ENCODE measurements around the gene CBFA2T3. TPM values are rescaled to one million over a fixed set of nuclear protein-coding genes. Genes with fewer than 3 reads are reported as not detected.

Gene CBFA2T3
- total and polyA plus RNA-seq, 2 of the 8 experiments (the other 6 are each of a cell fraction or from before 2014, with no cell fraction given) = 0.51 to 1.3 TPM

DNA sequence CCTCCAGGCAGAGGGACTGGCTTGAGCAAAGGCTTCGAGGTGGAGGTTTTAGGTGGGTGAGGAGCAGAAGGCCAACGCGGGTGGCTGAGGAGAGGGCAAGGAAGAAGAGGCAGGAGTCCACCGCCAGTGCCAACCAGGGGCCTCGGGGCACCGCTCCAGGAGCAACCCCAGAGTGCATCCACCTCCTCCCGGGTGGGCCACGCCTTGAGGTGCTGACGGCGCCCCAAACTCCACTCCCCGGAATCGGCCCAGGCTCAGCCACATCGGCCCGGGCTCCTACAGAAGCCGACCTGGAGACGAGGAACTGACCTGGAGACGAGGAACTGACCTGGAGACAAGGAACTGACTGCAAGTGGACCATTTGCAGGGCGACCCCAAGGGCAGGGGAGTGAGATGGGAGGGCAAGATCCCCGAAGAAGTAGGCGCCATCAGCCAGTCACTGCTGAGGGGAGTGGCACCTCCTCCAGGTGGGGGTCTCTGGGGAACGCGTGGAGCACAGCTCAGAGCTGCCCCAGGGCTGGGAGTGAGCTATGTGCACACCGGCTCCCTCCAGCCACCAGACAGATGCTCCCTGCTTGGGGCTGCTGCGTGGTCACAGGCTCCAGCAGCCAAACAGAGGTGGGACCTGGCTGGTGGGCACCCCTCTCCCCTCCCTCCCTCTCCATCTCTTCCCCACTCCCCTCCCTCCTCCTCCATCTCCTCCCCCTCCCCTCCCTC, 29.2 kb upstream of the CBFA2T3 start:
- Histone ChIP-seq H3K27ac (ENCODE audit: low read depth, low read length) (no peak overlapping the region), H3K18ac (ENCODE audit: extremely low read depth, low read length) (no peak overlapping the region), H2AK5ac (ENCODE audit: low read depth, low read length) (peak overlapping the region; percentile 65; the same call in 1 of the 2 replicates), H2AFZ (ENCODE audit: low read length) (no peak overlapping the region), H3K56ac (replicated peaks; ENCODE audit: insufficient read length, low read depth, low read length) (no peak overlapping the region), H3K23me2 (ENCODE audit: low read depth, low read length) (peaks cover 2% of the 10 kb centered on the region; the same call in 1 of the 2 replicates), H3K36me3 (ENCODE audit: control insufficient read depth in 2 of 4, insufficient read depth in 4 of 4, low read length in 3 of 4) (no peaks in the 10 kb centered on the region), H3K27me3 (replicated peaks in 1 of 4; ENCODE audit: control insufficient read depth in 3 of 4, extremely low read depth in 1 of 4, insufficient read depth in 3 of 4, low read length in 3 of 4) (peaks cover 0 to 7% (median 4%) of the 10 kb centered on the region in 4 experiments; a peak in 6 of 7 replicates), H2BK20ac (ENCODE audit: low read length) (no peak overlapping the region), H2BK5ac (ENCODE audit: low read depth, low read length) (no peak overlapping the region), H2BK12ac (ENCODE audit: low read depth, low read length) (no peak overlapping the region), H3K4me3 (ENCODE audit: extremely low read depth in 1 of 4, insufficient read depth in 2 of 4, low read depth in 3 of 4, low read length in 4 of 4) (no peak overlapping the region), H3K9me3 (ENCODE audit: insufficient read depth in 2 of 2, low read depth in 1 of 2, low read length in 1 of 2) (peaks cover 0 to 2% of the 10 kb centered on the region in 2 experiments; a peak in 1 of 4 replicates), H2BK15ac (ENCODE audit: low read length) (no peak overlapping the region), H4K8ac (ENCODE audit: extremely low read depth, insufficient read depth, low read length) (no peak overlapping the region), H4K5ac (ENCODE audit: insufficient read length, low read depth, low read length) (no peak overlapping the region), H3K9ac (replicated peaks in 1 of 4; ENCODE audit: extremely low read depth in 1 of 4, low read depth in 3 of 4, low read length in 3 of 4) (no peak overlapping the region), H3K23ac (ENCODE audit: insufficient read length) (no peak overlapping the region), H2BK120ac (replicated peaks; ENCODE audit: low read depth, low read length) (no peak overlapping the region), H3K4me1 (replicated peaks in 1 of 4; ENCODE audit: control insufficient read depth in 3 of 4, insufficient read depth in 4 of 4, low read length in 3 of 4) (peaks cover 0 to 6% (median 1%) of the 10 kb centered on the region in 4 experiments; a peak in 2 of 7 replicates), H3K79me1 (ENCODE audit: low read depth, low read length) (no peaks in the 10 kb centered on the region), H3K14ac (ENCODE audit: insufficient read length) (no peak overlapping the region), H3K4ac (replicated peaks; ENCODE audit: insufficient read length, low read depth, low read length) (no peak overlapping the region), H3K4me2 (ENCODE audit: insufficient read depth in 1 of 2, low read depth in 2 of 2, low read length in 2 of 2) (no peak overlapping the region), H3K79me2 (ENCODE audit: control insufficient read depth in 1 of 2, insufficient read depth in 2 of 2, low read length in 2 of 2) (no peaks in the 10 kb centered on the region), H4K20me1 (replicated peaks in 1 of 2; ENCODE audit: control insufficient read depth in 1 of 2, insufficient read depth in 2 of 2, low read length in 2 of 2) (no peaks in the 10 kb centered on the region), H4K91ac (replicated peaks; ENCODE audit: insufficient read length, low read length) (no peak overlapping the region)
- FAIRE-seq (no peak), DNase-seq (ENCODE audit: low read depth in 1 of 2, low spot score in 2 of 2) (no peak)
- ChIA-PET POLR2A (ENCODE audit: partially characterized antibody) (interaction anchor here (1.5 kb wide), 1 partner anchor 13 kb away, joined by 4 read pairs; no protein-coding TSS in a partner anchor), CTCF (ENCODE audit: partially characterized antibody) (interaction anchor here (0.6 kb wide), 1 partner anchor 182 kb away, joined by 3 read pairs; no protein-coding TSS in a partner anchor)
- WGBS, 2 experiments (ENCODE audit: extremely low coverage in 1 of 2, insufficient coverage in 1 of 2, insufficient read length in 1 of 2, insufficient replicate concordance in 2 of 2, low coverage in 1 of 2, low lambda C conversion rate in 2 of 2, missing lambda C conversion rate in 1 of 2) = 84% methylated on average over 22 of the region's 24 CpGs; no CpG with 5 or more reads in 1 of the 2 experiments
- TF ChIP-seq YY1 (IDR thresholded peaks at IDR 0.05; ENCODE audit: low read depth, low read length) = no peak
- TF ChIP-seq CTBP2 (IDR thresholded peaks at IDR 0.05; ENCODE audit: borderline replicate concordance, insufficient read depth, insufficient read length, low read length) = no peak
- TF ChIP-seq SRF (IDR thresholded peaks at IDR 0.05; ENCODE audit: low read depth, low read length) = no peak
- no peak for TF ChIP-seq HDAC6 (IDR thresholded peaks at IDR 0.05; ENCODE audit: low read depth, low read length)
- TF ChIP-seq, protein P1, sequence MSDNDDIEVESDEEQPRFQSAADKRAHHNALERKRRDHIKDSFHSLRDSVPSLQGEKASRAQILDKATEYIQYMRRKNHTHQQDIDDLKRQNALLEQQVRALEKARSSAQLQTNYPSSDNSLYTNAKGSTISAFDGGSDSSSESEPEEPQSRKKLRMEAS (IDR thresholded peaks at IDR 0.05) = no peak
- TF ChIP-seq, protein P2, sequence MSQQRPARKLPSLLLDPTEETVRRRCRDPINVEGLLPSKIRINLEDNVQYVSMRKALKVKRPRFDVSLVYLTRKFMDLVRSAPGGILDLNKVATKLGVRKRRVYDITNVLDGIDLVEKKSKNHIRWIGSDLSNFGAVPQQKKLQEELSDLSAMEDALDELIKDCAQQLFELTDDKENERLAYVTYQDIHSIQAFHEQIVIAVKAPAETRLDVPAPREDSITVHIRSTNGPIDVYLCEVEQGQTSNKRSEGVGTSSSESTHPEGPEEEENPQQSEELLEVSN (IDR thresholded peaks at IDR 0.05) = no peak
- no peak for TF ChIP-seq SIRT6 (IDR thresholded peaks at IDR 0.05; ENCODE audit: low read length)
- no peak for TF ChIP-seq TBP (IDR thresholded peaks at IDR 0.05; ENCODE audit: low read depth, low read length)
- no peak for TF ChIP-seq TAF7 (optimal IDR thresholded peaks at IDR 0.05; ENCODE audit: borderline replicate concordance, low read depth, low read length)
